Muscle layer of colon (tissue), 2 donors: ENCODE measurements around the gene CACNA1C.

Source experiments
- H3K27ac ChIP-seq: one replicate; pipeline ENCODE4 v1.7.0; 2013; ENCODE audit warnings: low read depth, mild to moderate bottlenecking, low read length, moderate library complexity
- H3K27me3 ChIP-seq, 2 donors: one replicate each; pipeline ENCODE4 v1.7.0; 2013; ENCODE audit warnings: low read length in 2 of 2, mild to moderate bottlenecking in 2 of 2; ENCODE audit not compliant: insufficient read depth in 2 of 2, control insufficient read depth in 1 of 2
- H3K36me3 ChIP-seq: one replicate; pipeline ENCODE4 v1.7.0; 2013; ENCODE audit warnings: mild to moderate bottlenecking, low read length; ENCODE audit not compliant: insufficient read depth
- H3K4me1 ChIP-seq: one replicate; pipeline ENCODE4 v1.7.0; 2013; ENCODE audit warnings: mild to moderate bottlenecking, low read length; ENCODE audit not compliant: insufficient read depth
- H3K4me3 ChIP-seq, 2 donors: one replicate each; pipeline ENCODE4 v1.7.0; 2013; ENCODE audit warnings: low read length in 2 of 2, low read depth in 1 of 2, mild to moderate bottlenecking in 1 of 2, moderate library complexity in 1 of 2
- H3K9ac ChIP-seq: one replicate; pipeline ENCODE4 v1.7.0; 2013; ENCODE audit warnings: low read length
- H3K9me3 ChIP-seq: one replicate; pipeline ENCODE4 v1.7.0; 2013; ENCODE audit warnings: mild to moderate bottlenecking, low read length
- donor health status: abdominal sarcoma.
- donor health status: Adenocarcinoma of cecum.

The CACNA1C gene

DNA sequence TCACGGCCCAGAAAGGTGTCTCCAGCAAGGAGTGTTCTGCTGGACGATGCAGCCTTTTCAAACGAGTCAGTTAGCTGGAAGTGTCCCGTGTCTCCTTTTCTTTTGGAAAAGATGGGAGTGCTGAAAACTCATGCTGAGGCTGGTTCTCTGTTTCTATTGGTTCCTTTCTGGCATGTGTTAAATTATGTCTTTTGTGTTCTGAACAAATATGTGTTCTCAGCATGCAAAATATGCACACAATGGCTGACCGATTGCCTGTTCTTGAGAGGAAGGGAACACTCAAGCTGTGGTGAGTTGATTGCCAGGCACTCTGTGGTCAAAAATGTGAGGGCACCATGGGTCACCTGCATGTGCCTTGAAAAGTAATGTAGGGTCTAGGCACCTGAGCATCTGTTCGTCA is 181.3 kb downstream of the CACNA1C start:
- Histone ChIP-seq H3K27ac (no peak overlapping the region), H3K4me1 (peaks cover 54% of the 10 kb centered on the region), H3K9me3 (no peaks in the 10 kb centered on the region), H3K36me3 (no peaks in the 10 kb centered on the region), H3K9ac (no peak overlapping the region), H3K4me3 (no peak overlapping the region), H3K27me3 (no peaks in the 10 kb centered on the region)

- Histone ChIP-seq H3K4me1 (peaks cover 51% of the 10 kb centered on the region), H3K36me3 (no peaks in the 10 kb centered on the region), H3K9me3 (no peaks in the 10 kb centered on the region), H3K9ac (no peak overlapping the region), H3K27me3 (no peaks in the 10 kb centered on the region), H3K4me3 (no peak overlapping the region), H3K27ac (no peak overlapping the region)
Observed at GRCh38 chr12:2234646-2235350, 182.0 kb downstream of the CACNA1C start.

GRCh38 chr12:2236506-2237294 is 183.9 kb downstream of the CACNA1C start:
- H3K36me3 ChIP-seq = no peaks in the 10 kb centered on the region
- H3K9me3 ChIP-seq = no peaks in the 10 kb centered on the region
- peaks cover 63% of the 10 kb centered on the region for H3K4me1 ChIP-seq
- H3K9ac ChIP-seq = no peak overlapping the region
- no peak overlapping the region for H3K4me3 ChIP-seq
- H3K27me3 ChIP-seq = no peaks in the 10 kb centered on the region
- H3K27ac ChIP-seq = peak overlapping the region; percentile 50

- Histone ChIP-seq H3K27me3 (no peaks in the 10 kb centered on the region), H3K4me1 (peaks cover 65% of the 10 kb centered on the region), H3K36me3 (no peaks in the 10 kb centered on the region), H3K9ac (no peak overlapping the region), H3K9me3 (no peaks in the 10 kb centered on the region), H3K27ac (no peak overlapping the region), H3K4me3 (no peak overlapping the region)
Observed at GRCh38 chr12:2238111-2238510, 185.3 kb downstream of the CACNA1C start.

DNA sequence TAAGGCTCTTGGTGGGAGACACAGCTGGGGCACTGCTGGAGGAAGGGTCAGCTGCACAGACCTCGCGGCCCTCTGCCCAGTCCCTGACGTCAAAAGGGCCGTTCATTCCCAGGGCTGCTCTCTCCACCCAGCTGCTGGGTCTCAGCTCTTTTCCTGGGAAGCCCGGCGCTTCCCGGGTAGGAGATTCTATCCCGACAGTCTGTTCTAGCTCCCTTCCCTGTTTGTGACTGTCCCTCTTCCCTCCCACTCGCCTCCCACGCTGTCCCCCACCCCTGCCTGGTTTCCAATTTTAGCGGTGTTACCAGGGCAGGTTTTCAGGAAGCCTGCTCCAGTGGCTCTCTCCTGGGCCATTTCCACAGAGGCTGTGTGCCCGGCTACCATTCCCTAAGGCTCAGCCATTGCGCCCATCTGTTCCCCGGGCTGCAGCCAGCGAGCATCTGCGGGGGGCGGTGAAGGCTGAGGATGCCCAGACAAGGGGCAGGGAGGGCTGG is 186.6 kb downstream of the CACNA1C start:
- peaks cover 68% of the 10 kb centered on the region for H3K4me1 ChIP-seq
- H3K9ac ChIP-seq = no peak overlapping the region

DNA sequence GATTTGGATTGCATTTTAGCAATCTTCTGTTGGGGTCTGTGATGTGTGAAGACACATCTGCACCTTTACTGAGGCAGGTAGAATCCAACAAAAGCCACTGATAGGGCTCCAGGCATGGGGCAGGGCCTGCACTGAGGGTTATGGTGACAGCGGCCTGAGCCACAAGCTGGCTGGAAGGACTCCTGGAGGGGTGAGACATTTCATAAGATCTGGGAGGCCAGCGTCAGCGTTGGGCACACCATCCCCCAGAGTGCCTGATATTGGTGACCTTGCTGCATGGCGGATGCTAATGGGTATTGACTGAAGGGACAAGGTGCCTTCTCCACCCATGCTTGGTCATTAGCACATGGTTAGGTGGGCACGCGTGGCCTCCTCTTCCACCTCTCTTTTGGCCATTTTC is 187.6 kb downstream of the CACNA1C start:
- H3K4me1 ChIP-seq = peaks cover 65% of the 10 kb centered on the region
- H3K27me3 ChIP-seq = no peaks in the 10 kb centered on the region
- no peak overlapping the region for H3K9ac ChIP-seq
- H3K4me3 ChIP-seq = no peak overlapping the region
- no peaks in the 10 kb centered on the region for H3K9me3 ChIP-seq
- H3K27ac ChIP-seq = no peak overlapping the region
- no peaks in the 10 kb centered on the region for H3K36me3 ChIP-seq

More for the DNA sequence above, 186.6 kb downstream of the CACNA1C start:
- no peak overlapping the region for H3K4me3 ChIP-seq
- no peak overlapping the region for H3K27ac ChIP-seq
- no peaks in the 10 kb centered on the region for H3K36me3 ChIP-seq
- H3K9me3 ChIP-seq = no peaks in the 10 kb centered on the region
- no peaks in the 10 kb centered on the region for H3K27me3 ChIP-seq

- Histone ChIP-seq H3K27me3 (no peaks in the 10 kb centered on the region), H3K9ac (no peak overlapping the region), H3K4me3 (no peak overlapping the region), H3K36me3 (no peaks in the 10 kb centered on the region), H3K9me3 (no peaks in the 10 kb centered on the region), H3K4me1 (peaks cover 66% of the 10 kb centered on the region), H3K27ac (no peak overlapping the region)
Observed at GRCh38 chr12:2240984-2241383, 188.2 kb downstream of the CACNA1C start.

DNA sequence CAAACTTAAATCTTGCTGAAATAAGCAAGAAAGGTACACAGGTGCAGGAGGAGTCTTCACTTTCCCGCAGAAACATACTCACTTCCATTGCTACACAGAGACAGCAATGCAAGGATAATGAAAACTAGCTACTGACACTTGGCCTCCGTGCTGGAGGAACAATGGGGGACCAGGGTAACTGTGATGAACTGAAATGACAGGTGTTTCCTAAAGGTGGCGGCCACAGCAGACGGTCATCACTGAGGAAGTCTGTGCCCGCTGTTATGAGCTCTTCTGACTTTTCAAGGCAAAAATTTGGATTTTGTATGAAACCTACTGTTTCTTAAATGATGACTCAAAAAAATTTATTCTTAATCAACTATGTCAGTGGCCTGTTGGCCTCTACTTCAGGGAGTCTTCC is 189.4 kb downstream of the CACNA1C start:
- no peak overlapping the region for H3K9ac ChIP-seq
- no peaks in the 10 kb centered on the region for H3K9me3 ChIP-seq
- H3K27ac ChIP-seq = no peak overlapping the region
- H3K27me3 ChIP-seq = no peaks in the 10 kb centered on the region
- H3K36me3 ChIP-seq = no peaks in the 10 kb centered on the region
- no peak overlapping the region for H3K4me3 ChIP-seq
- H3K4me1 ChIP-seq = peaks cover 71% of the 10 kb centered on the region

DNA sequence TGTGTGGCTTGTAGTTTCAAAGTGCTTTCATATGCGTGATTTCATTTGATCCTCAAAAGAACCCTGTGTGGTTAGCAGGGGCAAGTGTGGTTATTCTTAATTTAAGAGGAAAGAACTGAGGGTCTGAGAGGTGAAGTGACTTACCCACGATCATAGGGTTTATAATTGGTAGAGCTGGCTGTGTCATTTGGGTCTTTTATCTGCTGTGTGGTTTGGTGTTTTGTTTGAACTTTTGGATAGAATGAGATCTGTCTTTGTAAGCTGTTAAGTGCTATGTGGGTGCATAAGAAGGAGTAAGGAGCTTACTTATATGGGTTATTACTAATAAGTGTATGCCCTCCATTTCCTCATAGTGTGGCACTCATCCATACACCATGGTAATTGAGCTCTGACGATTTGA is 190.0 kb downstream of the CACNA1C start:
- Histone ChIP-seq H3K4me3 (no peak overlapping the region), H3K27me3 (no peaks in the 10 kb centered on the region), H3K9me3 (no peaks in the 10 kb centered on the region), H3K27ac (peak overlapping the region; percentile 73), H3K4me1 (peaks cover 71% of the 10 kb centered on the region), H3K36me3 (no peaks in the 10 kb centered on the region), H3K9ac (no peak overlapping the region)

DNA sequence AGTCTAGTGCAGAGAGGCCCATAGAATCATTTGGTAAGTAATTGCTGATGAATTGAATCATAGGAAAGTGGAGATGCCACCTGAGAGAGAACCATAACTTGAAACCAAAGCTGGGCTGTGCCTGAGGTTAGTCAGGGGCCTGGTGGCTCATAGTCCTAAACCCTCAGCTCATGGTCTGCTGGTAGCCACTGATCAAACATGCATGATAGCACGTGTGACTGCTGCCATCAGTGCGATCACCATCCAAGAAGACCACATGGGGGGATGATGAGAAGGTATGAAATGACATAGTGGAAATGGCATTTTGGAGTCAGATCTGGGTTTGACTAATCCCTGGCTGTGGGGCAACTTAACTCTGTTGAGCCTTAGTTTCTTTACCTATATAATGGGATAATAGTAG is 190.5 kb downstream of the CACNA1C start:
- H3K9ac ChIP-seq = peak overlapping the region; percentile 14
- peaks cover 70% of the 10 kb centered on the region for H3K4me1 ChIP-seq
- H3K27me3 ChIP-seq = no peaks in the 10 kb centered on the region
- no peak overlapping the region for H3K4me3 ChIP-seq
- H3K36me3 ChIP-seq = no peaks in the 10 kb centered on the region
- peak overlapping the region; percentile 73 for H3K27ac ChIP-seq
- H3K9me3 ChIP-seq = no peaks in the 10 kb centered on the region

DNA sequence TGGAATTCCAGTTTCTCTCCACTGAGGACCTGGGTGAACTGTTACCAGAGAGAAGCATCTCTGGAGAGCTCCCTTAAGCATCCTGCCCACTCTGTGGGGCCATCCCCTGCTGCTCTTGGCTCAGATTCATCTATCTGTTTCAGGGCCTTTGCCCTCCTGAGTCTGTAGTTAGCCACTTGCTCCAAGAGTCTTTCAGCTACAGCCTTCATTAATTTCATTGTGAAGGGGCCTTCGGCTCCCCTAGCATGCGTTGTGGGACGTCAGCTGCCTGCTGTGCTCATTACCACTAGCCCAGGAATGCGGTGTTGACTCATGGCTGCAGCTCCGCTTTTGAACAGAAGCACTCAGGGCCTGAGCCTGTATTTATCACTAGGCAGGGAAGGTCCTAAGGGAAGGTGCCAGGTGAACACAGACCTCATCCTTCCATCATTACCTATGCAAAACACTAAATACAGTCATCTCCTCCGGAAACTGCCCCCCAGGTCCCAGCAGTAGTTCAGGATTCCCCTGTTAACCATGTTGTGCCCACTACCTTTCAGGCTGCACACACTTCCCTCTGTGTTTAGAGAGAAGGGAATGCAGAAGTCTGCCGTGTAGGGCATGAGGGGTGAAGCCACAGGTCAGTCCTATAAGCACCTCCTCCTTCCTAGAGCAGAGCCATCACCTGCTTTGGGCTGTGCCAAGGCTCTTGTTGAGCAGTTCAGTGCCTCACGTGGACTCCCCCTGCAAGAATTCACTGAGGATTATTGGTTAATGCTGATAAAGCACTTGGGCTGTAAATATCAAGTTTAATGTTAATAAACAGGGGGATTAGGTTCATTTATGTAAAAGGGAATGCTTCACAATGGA is 191.4 kb downstream of the CACNA1C start:
- peaks cover 73% of the 10 kb centered on the region for H3K4me1 ChIP-seq
- no peaks in the 10 kb centered on the region for H3K27me3 ChIP-seq
- peak overlapping the region; percentile 14 for H3K9ac ChIP-seq
- no peak overlapping the region for H3K4me3 ChIP-seq
- no peaks in the 10 kb centered on the region for H3K36me3 ChIP-seq
- no peaks in the 10 kb centered on the region for H3K9me3 ChIP-seq
- H3K27ac ChIP-seq = peak overlapping the region; percentile 73
